ENCODE measurements around the gene BLZF1.

- TF ChIP-seq CTCF (IDR thresholded peaks at IDR 0.05; ENCODE audit: low read length) (no peak), EZH2 (IDR thresholded peaks at IDR 0.05; ENCODE audit: borderline replicate concordance, low read length) (no peak)
These were observed 20.2 kb upstream of the BLZF1 start for GRCh38 chr1:169347688-169348382.
